ENCODE measurements around the gene ANXA6.

The ANXA6 gene

GRCh38 chr5:151126199-151126645 lies 31.4 kb downstream of the ANXA6 start:
- peak; percentile 61 for DNase-seq

GRCh38 chr5:151125421-151125820 lies 32.2 kb downstream of the ANXA6 start:
- no peak for DNase-seq

- DNase-seq = no peak
These were observed 33.5 kb downstream of the ANXA6 start for GRCh38 chr5:151123897-151124751.

- no peak for DNase-seq
These were observed 34.8 kb downstream of the ANXA6 start for GRCh38 chr5:151122828-151123227.

GRCh38 chr5:151121665-151122064 lies 35.9 kb downstream of the ANXA6 start:
- no peak for DNase-seq

- no peak for DNase-seq
These were observed 36.5 kb downstream of the ANXA6 start for GRCh38 chr5:151121095-151121494.

GRCh38 chr5:151118913-151119575 lies 38.5 kb downstream of the ANXA6 start:
- DNase-seq = no peak

- DNase-seq = peak; percentile 68
These were observed 42.2 kb downstream of the ANXA6 start for GRCh38 chr5:151115272-151115905.

- DNase-seq = no peak
These were observed 43.9 kb downstream of the ANXA6 start for GRCh38 chr5:151113651-151114050.

- no peak for DNase-seq
These were observed 46.6 kb downstream of the ANXA6 start for GRCh38 chr5:151110992-151111391.

- DNase-seq = no peak
These were observed 47.4 kb downstream of the ANXA6 start for GRCh38 chr5:151110122-151110681.

- no peak for DNase-seq
These were observed 49.0 kb downstream of the ANXA6 start for GRCh38 chr5:151108566-151108965.

GRCh38 chr5:151107738-151108520 lies 49.6 kb downstream of the ANXA6 start:
- DNase-seq = no peak

GRCh38 chr5:151107084-151107483 lies 50.5 kb downstream of the ANXA6 start:
- DNase-seq = no peak

- DNase-seq = no peak
These were observed 51.1 kb downstream of the ANXA6 start for GRCh38 chr5:151106509-151106908.

GRCh38 chr5:151106043-151106442 lies 51.5 kb downstream of the ANXA6 start:
- no peak for DNase-seq

- DNase-seq = no peak
These were observed 52.0 kb downstream of the ANXA6 start for GRCh38 chr5:151105561-151105960.

GRCh38 chr5:151104795-151105194 lies 52.8 kb downstream of the ANXA6 start:
- no peak for DNase-seq

GRCh38 chr5:151101746-151102145 lies 55.8 kb downstream of the ANXA6 start:
- no peak for DNase-seq

GRCh38 chr5:151101151-151101550 lies 56.4 kb downstream of the ANXA6 start:
- DNase-seq = no peak

- no peak for DNase-seq
These were observed 56.9 kb downstream of the ANXA6 start for GRCh38 chr5:151100681-151101080.

- no peak for DNase-seq
These were observed 58.8 kb downstream of the ANXA6 start for GRCh38 chr5:151098768-151099121.

Measured in T-helper 9 cell (primary cell).